PFSK-1 (cell line): ENCODE results near the gene BRI3BP.

ENCODE experiments used
- FOXP2 ChIP-seq: optimal IDR thresholded peaks from 2 replicates; pipeline ENCODE3; 2011; ENCODE audit warnings: borderline replicate concordance, control low read depth, inconsistent platforms; ENCODE audit not compliant: insufficient read depth; ENCODE audit errors: extremely low read length, extremely low read depth
- POLR2AphosphoS5 ChIP-seq: IDR thresholded peaks from 2 replicates; pipeline ENCODE4 v1.6.1; 2012; ENCODE audit warnings: low read depth, mild to moderate bottlenecking, control low read depth, low read length, moderate library complexity
- REST ChIP-seq, 2 experiments: IDR thresholded peaks; 2 replicates each; pipeline versions ENCODE4 v1.6.1 to v1.8.0; 2011 to 2012; ENCODE audit warnings: low read depth in 2 of 2, low read length in 2 of 2, control low read depth in 1 of 2, inconsistent platforms in 1 of 2, mild to moderate bottlenecking in 1 of 2, moderate library complexity in 1 of 2; ENCODE audit not compliant: insufficient read depth in 1 of 2
- TAF1 ChIP-seq: IDR thresholded peaks from 2 replicates; pipeline ENCODE4 v1.6.1; 2012; ENCODE audit warnings: low read length, control low read depth, borderline replicate concordance; ENCODE audit not compliant: insufficient read depth

- TF ChIP-seq REST (IDR thresholded peaks at IDR 0.05; ENCODE audit: insufficient read depth in 1 of 2, low read depth in 2 of 2, low read length in 2 of 2) (peak in 1 of 2 experiments; percentile 27; a peak in 1 of 4 replicates), POLR2AphosphoS5 (peak; percentile 55; the same call in 1 of the 2 replicates), TAF1 (0 out of 2 replicates have a peak, but pooled peaks have one; percentile 44), FOXP2 (no peak)
These were observed 71.8 kb downstream of the BRI3BP start, which contains the start of gene AACS for GRCh38 chr12:125065021-125065918.
